Brain microvascular endothelial cell (primary cell): ENCODE data around the gene VEZF1.

ENCODE experiments used
- DNase-seq: peaks from one replicate; pipeline ENCODE4 v3.0.0-alpha.2; 2020
- H3K27ac ChIP-seq: fragments of 250-450 bp; sonication (Bioruptor Pico); 2 replicates; pipeline ENCODE4 v1.5.1; 2020; ENCODE audit warnings: mild to moderate bottlenecking, moderate library complexity
- H3K27me3 ChIP-seq: fragments of 250-450 bp; sonication (Bioruptor Pico); replicated peaks from 2 replicates; pipeline ENCODE4 v1.5.1; 2020; ENCODE audit warnings: mild to moderate bottlenecking
- H3K36me3 ChIP-seq: fragments of 250-450 bp; sonication (Bioruptor Pico); replicated peaks from 2 replicates; pipeline ENCODE4 v1.5.1; 2020; ENCODE audit warnings: mild to moderate bottlenecking
- H3K4me3 ChIP-seq: 2 replicates; pipeline ENCODE4 v1.5.1; 2011; ENCODE audit warnings: low read depth, mild to moderate bottlenecking, control low read depth, low read length, moderate library complexity
- CTCF ChIP-seq: IDR thresholded peaks from 2 replicates; pipeline ENCODE4 v1.5.1; 2011; ENCODE audit warnings: low read depth, mild to moderate bottlenecking, moderate library complexity, low read length, control low read depth, inconsistent platforms; ENCODE audit errors: missing control alignments
- in situ Hi-C: cut with HindIII; loops from 2 replicates; pipeline ENCODE4 v1.10.0; 2017; ENCODE audit warnings: low sequenced_read_pairs, low pct_ligation_motif_present

Gene VEZF1

GRCh38 chr17:58019039-58019438 is 31.0 kb upstream of the VEZF1 start:
- DNase-seq, result no peak
- Histone ChIP-seq H3K27ac (no peak overlapping the region), H3K4me3 (no peak overlapping the region), H3K36me3 (no peaks in the 10 kb centered on the region), H3K27me3 (no peaks in the 10 kb centered on the region)
- in situ Hi-C loops, result no loop called here
- no peak for TF ChIP-seq CTCF

- Histone ChIP-seq H3K4me3 (no peak overlapping the region), H3K27ac (no peak overlapping the region), H3K27me3 (no peaks in the 10 kb centered on the region), H3K36me3 (peaks cover 5% of the 10 kb centered on the region)
- no peak for DNase-seq
- no peak for TF ChIP-seq CTCF
- in situ Hi-C loops, result no loop called here
Measured at GRCh38 chr17:58010067-58010799, 22.2 kb upstream of the VEZF1 start.

GRCh38 chr17:58007781-58008706 is 20.0 kb upstream of the VEZF1 start:
- Histone ChIP-seq H3K27me3 (no peaks in the 10 kb centered on the region), H3K4me3 (peak overlapping the region; percentile 99), H3K36me3 (peaks cover 27% of the 10 kb centered on the region), H3K27ac (no peak overlapping the region)
- TF ChIP-seq CTCF, result no peak
- in situ Hi-C loops, result no loop called here
- DNase-seq, result no peak

- TF ChIP-seq CTCF, result no peak
- H3K27me3 ChIP-seq, result no peaks in the 10 kb centered on the region
- DNase-seq, result peak; percentile 93
- H3K36me3 ChIP-seq, result peaks cover 33% of the 10 kb centered on the region
- peak within 1 kb of the TSS; percentile 99 for H3K4me3 ChIP-seq
- in situ Hi-C loops, result no loop called here
- peak within 1 kb of the TSS; percentile 91 for H3K27ac ChIP-seq
Measured at GRCh38 chr17:58006924-58007780, 19.1 kb upstream of the VEZF1 start, which contains the start of gene SRSF1. Gene SRSF1 (minus strand): TSS chr17:58007246. CDS start chr17:58007137, 109 bp downstream.

- H3K36me3 ChIP-seq, result peaks cover 33% of the 10 kb centered on the region
- H3K27ac ChIP-seq, result peak overlapping the region; percentile 91
- no peaks in the 10 kb centered on the region for H3K27me3 ChIP-seq
- H3K4me3 ChIP-seq, result peak overlapping the region; percentile 99
- no peak for TF ChIP-seq CTCF
- in situ Hi-C loops, result no loop called here
- peak; percentile 69 for DNase-seq
Measured at GRCh38 chr17:58006560-58006923, 18.5 kb upstream of the VEZF1 start.
